Measurements from ENCODE around the gene HK2. TPM values are rescaled to one million over a fixed set of nuclear protein-coding genes. Genes with fewer than 3 reads are reported as not detected.

HK2 gene
- total RNA-seq, 2 experiments from 2014 or later: 32.2 to 45.8 TPM

DNA sequence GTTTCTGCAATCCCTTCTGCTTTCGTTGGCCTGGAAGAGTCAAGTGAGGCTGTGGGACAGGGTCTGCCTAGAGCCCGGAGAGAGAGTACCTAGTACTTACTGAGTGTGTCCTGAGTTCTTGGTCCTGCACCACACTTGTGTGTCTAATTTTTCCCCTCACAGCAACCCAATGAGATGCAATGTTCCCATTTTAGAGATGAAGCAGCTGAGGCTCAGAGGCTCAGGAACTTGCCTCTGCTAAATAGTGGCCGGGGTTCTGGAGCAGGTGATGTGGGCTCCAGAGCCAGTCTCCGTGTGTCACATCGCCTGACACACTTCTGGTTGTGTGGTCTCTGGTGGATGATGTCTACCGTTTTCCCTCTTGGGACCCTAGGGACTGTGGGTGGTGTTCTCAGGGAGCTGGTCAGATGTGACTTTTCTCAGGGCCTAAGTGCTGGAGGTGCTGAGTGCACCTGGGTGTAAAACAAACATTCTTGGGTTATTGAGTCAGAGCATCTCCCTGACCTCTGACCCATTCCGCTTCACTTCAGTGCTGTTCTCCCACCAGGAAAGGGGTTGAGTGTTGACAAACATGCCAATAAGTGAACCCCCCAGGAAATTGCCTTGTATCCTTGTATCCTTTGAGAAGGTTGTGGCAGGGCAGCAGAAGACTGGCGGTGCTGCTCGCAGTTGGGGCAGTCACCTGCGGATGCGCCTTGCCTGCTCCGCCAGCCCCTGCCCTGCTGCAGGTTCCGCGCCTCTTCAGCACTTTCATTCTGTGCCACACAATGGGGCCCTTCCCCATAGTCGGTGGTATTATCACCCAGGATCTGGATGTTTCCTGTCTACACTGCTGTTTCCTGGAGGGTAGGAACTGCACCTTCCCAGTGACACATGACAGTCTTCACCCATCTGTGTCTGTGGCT lies 32.1 kb downstream of the HK2 start:
- DNase-seq (no peak), ATAC-seq (no peak)
- H3K36me3 Mint-ChIP-seq: peaks cover 11% of the 10 kb centered on the region
- CTCF ChIA-PET: interaction anchor here (1.0 kb wide), 1 partner anchor 11 kb away, joined by 5 read pairs; no protein-coding TSS in a partner anchor
- H3K4me1 Mint-ChIP-seq: peaks cover 32% of the 10 kb centered on the region
- no peak overlapping the region for H3K4me3 Mint-ChIP-seq
- H3K27me3 Mint-ChIP-seq: no peaks in the 10 kb centered on the region
- no peaks in the 10 kb centered on the region for H3K9me3 Mint-ChIP-seq (ENCODE audit: low read depth)
- H3K27ac Mint-ChIP-seq: peak overlapping the region; percentile 65

DNA sequence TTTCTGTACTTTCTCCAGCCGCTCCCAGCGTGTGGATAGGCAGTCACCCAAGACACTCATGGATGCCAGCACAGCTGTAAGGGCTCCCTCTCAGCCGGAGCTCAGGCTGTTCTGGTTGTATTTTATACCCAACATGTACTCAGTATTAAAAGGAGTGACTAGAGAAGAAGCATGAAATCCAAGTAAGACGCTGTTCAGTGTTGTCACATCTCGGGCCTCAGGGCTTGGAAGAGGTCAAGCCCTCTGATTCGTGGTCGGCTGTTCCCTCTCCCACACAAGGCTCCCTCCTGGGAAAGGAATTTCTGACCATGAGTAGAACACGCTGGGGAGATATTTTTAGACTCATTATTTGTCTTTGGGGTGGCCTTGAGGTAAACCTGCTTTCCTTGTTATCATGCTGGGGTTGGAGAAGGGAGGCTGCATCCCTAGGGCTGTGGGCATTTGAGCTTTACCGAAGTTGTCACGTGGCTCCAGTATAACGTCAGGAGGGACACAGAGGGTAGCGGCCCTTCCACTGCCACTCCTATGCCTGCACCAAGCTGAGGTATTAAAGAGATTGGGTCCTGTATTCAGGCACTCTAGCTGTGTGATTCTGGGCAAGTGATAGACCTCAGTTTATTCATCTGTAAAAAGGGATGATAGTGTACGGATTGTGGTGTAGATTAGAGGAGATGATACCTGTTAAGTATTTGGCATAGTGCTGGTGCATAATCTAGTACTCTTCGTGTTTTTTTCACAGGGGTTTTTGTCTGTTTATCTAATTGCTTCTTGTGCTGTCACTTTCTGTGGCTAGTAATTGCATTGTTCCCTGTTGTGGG lies 34.1 kb downstream of the HK2 start:
- peaks cover 32% of the 10 kb centered on the region for H3K4me1 Mint-ChIP-seq
- no peak overlapping the region for H3K27ac Mint-ChIP-seq
- ATAC-seq: no peak
- H3K4me3 Mint-ChIP-seq: no peak overlapping the region
- H3K36me3 Mint-ChIP-seq: peaks cover 12% of the 10 kb centered on the region
- CTCF ChIA-PET: interaction anchor here (1.3 to 1.8 kb wide), 2 partner anchors 9 to 33 kb away, joined by 3 to 6 read pairs; partner anchors contain the start of gene HK2
- no peak for DNase-seq
- no peaks in the 10 kb centered on the region for H3K9me3 Mint-ChIP-seq (ENCODE audit: low read depth)
- no peaks in the 10 kb centered on the region for H3K27me3 Mint-ChIP-seq

GRCh38 chr2:74869517-74869916 lies 35.6 kb downstream of the HK2 start:
- Mint-ChIP-seq H3K9me3 (ENCODE audit: low read depth) (no peaks in the 10 kb centered on the region), H3K36me3 (peaks cover 24% of the 10 kb centered on the region), H3K4me1 (peaks cover 29% of the 10 kb centered on the region), H3K27me3 (no peaks in the 10 kb centered on the region), H3K4me3 (no peak overlapping the region), H3K27ac (no peak overlapping the region)
- ATAC-seq (no peak), DNase-seq (no peak)
- CTCF ChIA-PET: interaction anchor here (1.1 kb wide), 1 partner anchor 154 kb away, joined by 3 read pairs; no protein-coding TSS in a partner anchor

GRCh38 chr2:74870951-74871350 lies 37.0 kb downstream of the HK2 start:
- Mint-ChIP-seq H3K27ac (no peak overlapping the region), H3K4me1 (peaks cover 23% of the 10 kb centered on the region), H3K27me3 (no peaks in the 10 kb centered on the region), H3K9me3 (ENCODE audit: low read depth) (no peaks in the 10 kb centered on the region), H3K36me3 (peaks cover 25% of the 10 kb centered on the region), H3K4me3 (no peak overlapping the region)
- DNase-seq: no peak
- no peak for ATAC-seq
- CTCF ChIA-PET: no interaction called here

- no peaks in the 10 kb centered on the region for H3K9me3 Mint-ChIP-seq (ENCODE audit: low read depth)
- H3K27me3 Mint-ChIP-seq: no peaks in the 10 kb centered on the region
- no peak overlapping the region for H3K27ac Mint-ChIP-seq
- no peak overlapping the region for H3K4me3 Mint-ChIP-seq
- H3K4me1 Mint-ChIP-seq: peaks cover 18% of the 10 kb centered on the region
- H3K36me3 Mint-ChIP-seq: peaks cover 29% of the 10 kb centered on the region
- ATAC-seq (no peak), DNase-seq (no peak)
- CTCF ChIA-PET: no interaction called here
Measured at GRCh38 chr2:74871414-74871813, 37.5 kb downstream of the HK2 start.

DNA sequence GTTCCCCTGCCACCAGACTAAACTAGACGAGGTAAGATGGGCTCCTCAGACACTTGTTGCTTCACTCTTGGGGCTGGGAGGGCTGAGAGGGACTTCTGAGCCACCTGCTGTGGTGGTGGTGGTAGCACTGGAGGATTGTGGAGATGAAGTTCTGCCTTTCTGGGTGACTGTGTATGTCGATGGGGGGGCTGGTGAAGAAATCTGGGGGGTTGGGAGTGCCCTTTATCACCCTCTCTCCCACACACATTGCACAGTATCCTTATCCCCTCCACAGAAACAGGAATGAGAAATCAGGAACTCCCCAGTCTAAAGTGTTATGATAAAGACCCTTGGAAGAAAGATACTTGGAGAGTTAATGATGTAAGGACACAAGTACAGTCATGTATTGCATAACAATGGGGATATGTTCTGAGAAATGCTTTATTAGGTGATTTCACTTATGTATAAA lies 38.5 kb downstream of the HK2 start:
- H3K4me3 Mint-ChIP-seq: no peak overlapping the region
- no peaks in the 10 kb centered on the region for H3K9me3 Mint-ChIP-seq (ENCODE audit: low read depth)
- no peak for ATAC-seq
- H3K4me1 Mint-ChIP-seq: peaks cover 15% of the 10 kb centered on the region
- DNase-seq: no peak
- no peaks in the 10 kb centered on the region for H3K27me3 Mint-ChIP-seq
- CTCF ChIA-PET: interaction anchor here (1.8 kb wide), 1 partner anchor 157 kb away, joined by 8 read pairs; no protein-coding TSS in a partner anchor
- H3K27ac Mint-ChIP-seq: no peak overlapping the region
- H3K36me3 Mint-ChIP-seq: peaks cover 30% of the 10 kb centered on the region

DNA sequence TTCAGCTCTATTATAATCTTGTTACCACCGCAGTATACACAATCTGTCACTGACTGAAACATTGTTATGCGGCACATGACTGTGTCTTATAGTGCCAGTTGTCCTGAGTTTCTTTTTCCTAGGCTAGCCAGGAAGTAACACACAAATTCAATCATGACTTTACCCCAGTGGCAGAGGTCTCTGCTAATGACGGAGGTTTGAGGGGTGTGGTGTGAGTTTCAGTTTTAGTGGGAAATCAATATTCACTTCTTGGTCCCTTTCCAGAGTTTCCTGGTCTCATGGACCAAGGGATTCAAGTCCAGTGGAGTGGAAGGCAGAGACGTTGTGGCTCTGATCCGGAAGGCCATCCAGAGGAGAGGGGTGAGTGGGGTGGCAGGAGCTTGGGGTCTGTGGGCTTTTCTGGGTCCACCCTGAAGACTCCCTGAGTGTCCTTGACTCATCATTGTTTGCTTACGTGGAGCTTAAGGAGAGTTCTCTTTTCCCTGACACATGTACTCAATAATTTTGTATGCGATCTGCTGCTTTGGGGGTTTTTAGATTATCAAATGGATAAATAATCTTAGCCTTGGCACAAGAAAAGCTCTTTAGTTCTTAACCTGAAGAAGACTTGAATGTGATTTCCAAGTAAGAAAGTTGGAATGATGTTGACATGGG lies 39.2 kb downstream of the HK2 start:
- Mint-ChIP-seq H3K4me3 (no peak overlapping the region), H3K9me3 (ENCODE audit: low read depth) (no peaks in the 10 kb centered on the region), H3K36me3 (peaks cover 26% of the 10 kb centered on the region), H3K27me3 (no peaks in the 10 kb centered on the region), H3K4me1 (peaks cover 9% of the 10 kb centered on the region), H3K27ac (peak overlapping the region; percentile 53)
- DNase-seq: no peak
- no peak for ATAC-seq
- CTCF ChIA-PET: interaction anchor here (1.3 to 5.4 kb wide), 3 partner anchors 36 to 283 kb away, joined by 3 to 71 read pairs (median 8); partner anchors contain the start of gene HK2

GRCh38 chr2:74873678-74874640 lies 40.0 kb downstream of the HK2 start:
- CTCF ChIA-PET: interaction anchor here (1.3 to 5.7 kb wide), 5 partner anchors 37 to 283 kb away, joined by 3 to 93 read pairs (median 8); partner anchors contain the start of gene HK2
- H3K27ac Mint-ChIP-seq: no peak overlapping the region
- ATAC-seq (no peak), DNase-seq (no peak)
- H3K4me1 Mint-ChIP-seq: peaks cover 3% of the 10 kb centered on the region
- peaks cover 26% of the 10 kb centered on the region for H3K36me3 Mint-ChIP-seq
- H3K27me3 Mint-ChIP-seq: no peaks in the 10 kb centered on the region
- H3K4me3 Mint-ChIP-seq: no peak overlapping the region
- no peaks in the 10 kb centered on the region for H3K9me3 Mint-ChIP-seq (ENCODE audit: low read depth)

DNA sequence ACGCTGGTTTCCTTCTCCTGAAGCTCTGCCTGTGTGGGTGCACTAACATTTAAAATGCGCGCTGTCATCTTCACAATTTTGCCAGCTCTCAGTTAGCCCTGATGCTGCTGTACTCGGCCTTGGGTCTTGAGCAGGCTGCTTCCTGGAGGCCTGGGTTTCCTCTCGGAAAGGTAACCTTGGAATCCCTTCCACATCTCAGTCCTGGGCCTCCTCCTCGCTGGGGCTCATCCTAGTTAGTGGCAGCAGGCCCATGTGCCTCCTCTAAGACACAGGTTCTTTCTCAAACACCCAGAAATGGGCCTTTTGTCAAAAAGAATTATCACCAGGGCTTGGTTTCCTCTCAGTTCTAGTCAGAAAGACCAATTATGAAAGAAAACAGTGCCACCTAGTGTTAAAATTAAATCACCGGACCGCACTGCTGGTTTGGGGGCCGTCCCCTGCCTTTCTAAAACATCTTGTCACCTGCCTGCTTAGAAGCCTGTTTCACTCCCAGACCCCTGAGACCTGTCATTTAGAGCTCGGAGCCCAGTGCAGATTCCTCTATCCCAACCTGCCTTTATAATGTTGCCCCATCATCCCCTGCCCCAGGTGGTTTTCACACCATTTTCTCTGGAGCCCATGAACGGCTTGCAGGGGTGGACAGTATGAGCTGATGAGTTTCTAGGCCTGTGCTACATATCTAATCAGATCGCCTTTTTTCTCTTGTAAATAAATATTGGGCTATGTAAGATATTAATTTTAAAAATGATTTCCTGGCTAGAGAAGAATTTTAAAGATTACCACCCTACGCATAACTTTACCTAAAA lies 42.4 kb downstream of the HK2 start:
- CTCF ChIA-PET: interaction anchor here (0.6 to 5.7 kb wide), 23 partner anchors 9 to 291 kb away, joined by 3 to 93 read pairs (median 4); partner anchors contain the start of gene HK2
- peaks cover 36% of the 10 kb centered on the region for H3K36me3 Mint-ChIP-seq

DNA sequence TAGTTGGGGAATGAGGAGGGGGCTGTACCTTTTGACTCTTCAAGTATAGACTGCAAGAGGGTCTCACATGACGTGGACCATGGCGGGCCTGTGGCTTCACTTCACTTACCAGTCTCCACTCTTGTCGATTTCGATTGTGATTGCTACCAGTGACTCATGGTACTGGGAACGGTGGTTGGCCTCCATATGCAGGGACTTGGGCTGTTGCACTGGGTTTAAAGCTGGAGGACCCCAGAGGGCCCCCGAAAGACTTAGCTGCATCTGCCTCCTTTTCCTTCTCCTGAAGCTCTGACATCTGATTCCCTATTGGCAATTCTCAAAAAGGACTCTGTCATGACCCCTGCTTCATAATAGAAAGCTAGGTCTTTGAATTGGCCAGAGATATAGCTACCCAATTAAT lies 43.4 kb downstream of the HK2 start:
- H3K27ac Mint-ChIP-seq: no peak overlapping the region

More for the DNA sequence above, 42.4 kb downstream of the HK2 start:
- Mint-ChIP-seq H3K9me3 (ENCODE audit: low read depth) (no peaks in the 10 kb centered on the region), H3K4me3 (no peak overlapping the region), H3K27me3 (no peaks in the 10 kb centered on the region), H3K4me1 (peaks cover 3% of the 10 kb centered on the region), H3K27ac (peak overlapping the region; percentile 33)
- peak; percentile 57 for DNase-seq
- ATAC-seq: peak; percentile 88

DNA sequence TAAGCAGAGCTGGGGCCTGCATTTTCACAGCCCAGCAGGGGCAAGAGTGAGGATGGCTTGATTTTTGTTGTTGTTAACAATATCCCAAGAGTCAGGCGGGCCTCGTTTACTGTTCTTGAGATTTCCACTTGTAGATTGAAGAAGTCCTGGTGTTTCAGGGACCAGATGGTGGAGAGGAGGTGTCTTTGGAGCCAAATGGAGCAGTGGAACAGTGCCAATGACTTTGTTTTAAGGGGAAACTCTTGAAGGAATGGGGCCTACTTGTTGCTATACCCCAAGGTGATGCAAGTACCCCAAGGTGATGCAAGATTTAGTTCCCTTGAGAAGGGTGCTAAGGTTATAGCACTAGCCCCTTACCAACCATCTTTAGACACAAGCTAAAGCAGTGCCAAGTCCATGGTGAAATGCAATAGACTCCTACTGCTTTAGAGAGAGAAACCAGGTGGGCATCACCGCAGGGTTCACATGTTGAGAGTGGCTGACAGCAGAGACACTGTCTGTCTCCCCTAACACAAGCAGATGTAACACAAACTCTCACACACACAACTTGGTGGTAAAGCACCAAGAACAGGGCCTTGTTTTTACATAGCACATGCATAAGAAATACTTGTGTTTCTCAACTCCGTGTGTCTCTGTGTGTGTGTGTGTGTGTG lies 44.0 kb downstream of the HK2 start:
- ATAC-seq: no peak
- H3K9me3 Mint-ChIP-seq (ENCODE audit: low read depth): no peaks in the 10 kb centered on the region
- CTCF ChIA-PET: interaction anchor here (0.9 to 5.7 kb wide), 7 partner anchors 20 to 223 kb away, joined by 3 to 93 read pairs (median 3); partner anchors contain the start of gene HK2
- DNase-seq: no peak
- H3K4me3 Mint-ChIP-seq: no peak overlapping the region
- H3K27me3 Mint-ChIP-seq: no peaks in the 10 kb centered on the region
- H3K36me3 Mint-ChIP-seq: peaks cover 41% of the 10 kb centered on the region
- H3K27ac Mint-ChIP-seq: no peak overlapping the region
- H3K4me1 Mint-ChIP-seq: peaks cover 2% of the 10 kb centered on the region

More for the DNA sequence above, 43.4 kb downstream of the HK2 start:
- H3K36me3 Mint-ChIP-seq: peaks cover 41% of the 10 kb centered on the region
- H3K4me3 Mint-ChIP-seq: no peak overlapping the region
- H3K27me3 Mint-ChIP-seq: no peaks in the 10 kb centered on the region
- no peaks in the 10 kb centered on the region for H3K9me3 Mint-ChIP-seq (ENCODE audit: low read depth)
- no peak for DNase-seq
- no peak for ATAC-seq
- CTCF ChIA-PET: interaction anchor here (0.6 to 5.7 kb wide), 11 partner anchors 10 to 222 kb away, joined by 3 to 93 read pairs (median 3); partner anchors contain the start of gene HK2
- peaks cover 3% of the 10 kb centered on the region for H3K4me1 Mint-ChIP-seq
